Measurements from ENCODE around the gene ERCC8. TPM values are rescaled to one million over a fixed set of nuclear protein-coding genes. Genes with fewer than 3 reads are reported as not detected.
A peak's percentile ranks its signal among the peaks of the same experiment; 100 is the strongest.

The ERCC8 gene
- total and polyA plus RNA-seq, 9 of the 15 experiments (the other 6 are each of a cell fraction or from before 2014, with no cell fraction given): 10.1 to 41.8 (median 24.4) TPM

GRCh38 chr5:60852940-60853339 lies 91.9 kb downstream of the ERCC8 start (continued):
- no peak for TF ChIP-seq PRDM10 (IDR thresholded peaks at IDR 0.05; ENCODE audit: partially characterized antibody)
- TF ChIP-seq ETV6 (IDR thresholded peaks at IDR 0.05; ENCODE audit: borderline replicate concordance in 1 of 2, low read depth in 2 of 2, low read length in 1 of 2): 0 out of 4 replicates have a peak, but pooled peaks of 1 of the 2 experiments have one; percentile 15
- no peak for TF ChIP-seq ETV6 (CRISPR knock-in tag; IDR thresholded peaks at IDR 0.05; ENCODE audit: borderline replicate concordance)
- no peak for TF ChIP-seq ZNF311 (CRISPR knock-in tag; IDR thresholded peaks at IDR 0.05)
- no peak for TF ChIP-seq ZNF174 (CRISPR knock-in tag; IDR thresholded peaks at IDR 0.05)
- TF ChIP-seq CBFA2T3 (IDR thresholded peaks at IDR 0.05): peak; percentile 95
- TF ChIP-seq RBM15 (IDR thresholded peaks at IDR 0.05; ENCODE audit: insufficient read depth, low read length): no peak
- TF ChIP-seq C11orf30 (IDR thresholded peaks at IDR 0.05; ENCODE audit: low read depth): peak; percentile 56; the same call in 1 of the 2 replicates
- peak; percentile 67; the same call in 1 of the 2 replicates for TF ChIP-seq POLR2AphosphoS5 (IDR thresholded peaks at IDR 0.05; ENCODE audit: control insufficient read depth, insufficient read depth, low read depth, low read length)
- no peak for TF ChIP-seq ZNF76 (CRISPR knock-in tag; IDR thresholded peaks at IDR 0.05; ENCODE audit: borderline replicate concordance)
- TF ChIP-seq SMARCE1 (IDR thresholded peaks at IDR 0.05): peak; percentile 48; the same call in 1 of the 2 replicates
- TF ChIP-seq MNT (conservative IDR thresholded peaks at IDR 0.05): peak in 1 of 2 experiments; percentile 34; a peak in 1 of 4 replicates
- TF ChIP-seq SMAD4 (CRISPR knock-in tag; conservative IDR thresholded peaks at IDR 0.05): peak; percentile 72
- TF ChIP-seq ARID1B (IDR thresholded peaks at IDR 0.05): peak; percentile 90
- peak; percentile 86 for TF ChIP-seq NCOR1 (IDR thresholded peaks at IDR 0.05)
- peak in 1 of 2 experiments; percentile 97; a peak in 3 of 4 replicates for TF ChIP-seq RCOR1 (IDR thresholded peaks at IDR 0.05; ENCODE audit: borderline replicate concordance in 1 of 2, low read depth in 2 of 2, low read length in 2 of 2)
- no peak for TF ChIP-seq NR2C1 (IDR thresholded peaks at IDR 0.05)
- 0 out of 2 replicates have a peak, but pooled peaks have one; percentile 20 for TF ChIP-seq NR2C1 (tag; IDR thresholded peaks at IDR 0.05)
- peak; percentile 64 for TF ChIP-seq SOX6 (IDR thresholded peaks at IDR 0.05)
- TF ChIP-seq MECOM (CRISPR knock-in tag; IDR thresholded peaks at IDR 0.05): 0 out of 2 replicates have a peak, but pooled peaks have one; percentile 17
- peak; percentile 64; the same call in 1 of the 2 replicates for TF ChIP-seq HDAC2 (IDR thresholded peaks at IDR 0.05)
- peak; percentile 80 for TF ChIP-seq DPF2 (IDR thresholded peaks at IDR 0.05)
- no peak for TF ChIP-seq HMG20B (CRISPR knock-in tag; IDR thresholded peaks at IDR 0.05)
- TF ChIP-seq CREM (IDR thresholded peaks at IDR 0.05; ENCODE audit: low read depth): 0 out of 2 replicates have a peak, but pooled peaks have one; percentile 11
- TF ChIP-seq BCOR (IDR thresholded peaks at IDR 0.05): peak; percentile 19; the same call in 1 of the 2 replicates
- no peak for TF ChIP-seq ZNF143 (CRISPR knock-in tag; IDR thresholded peaks at IDR 0.05)
- no peak for TF ChIP-seq CEBPG (CRISPR knock-in tag; IDR thresholded peaks at IDR 0.05)
- no peak for TF ChIP-seq CEBPG (tag; conservative IDR thresholded peaks at IDR 0.05 in 1 of 2, IDR thresholded peaks at IDR 0.05 in 1 of 2)
- TF ChIP-seq ZNF77 (CRISPR knock-in tag; IDR thresholded peaks at IDR 0.05): no peak

Measured in K562 (cell line).